ENCODE results near the gene ZNF669. TPM values are rescaled to one million over a fixed set of nuclear protein-coding genes. Genes with fewer than 3 reads are reported as not detected.

The ZNF669 gene
- polyA plus RNA-seq, 1 experiment: 2.1 TPM

DNA sequence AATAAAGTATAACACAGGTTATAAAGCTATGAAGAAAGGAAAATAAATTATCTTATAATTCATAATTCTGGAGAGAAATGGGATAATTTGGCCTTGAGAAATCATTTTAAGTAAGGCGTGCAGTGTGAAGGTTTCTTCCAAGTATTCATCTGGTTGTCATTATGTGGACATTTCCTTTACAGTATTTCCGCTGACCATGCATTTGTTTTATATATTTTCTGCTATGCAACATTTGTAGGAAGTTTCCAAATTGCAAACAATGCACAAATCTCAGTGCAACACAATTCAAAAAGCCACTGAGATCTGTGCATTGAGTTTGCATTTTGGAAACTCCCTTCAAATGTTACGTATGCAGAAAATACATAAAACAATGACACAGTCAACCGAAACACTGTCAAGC, 43.4 kb downstream of the ZNF669 start:
- DNase-seq (ENCODE audit: low read depth): no peak
- Histone ChIP-seq H3K4me3 (ENCODE audit: low read depth, low read length) (no peak overlapping the region), H3K36me3 (ENCODE audit: control insufficient read depth, insufficient read depth, low read length) (no peaks in the 10 kb centered on the region), H3K27me3 (ENCODE audit: control insufficient read depth, insufficient read depth, low read length) (no peaks in the 10 kb centered on the region)
- ChIA-PET CTCF (interaction anchor here (1.8 kb wide), 1 partner anchor 13 kb away, joined by 4 read pairs; no protein-coding TSS in a partner anchor), POLR2A (no interaction called here)
- TF ChIP-seq, protein P1, sequence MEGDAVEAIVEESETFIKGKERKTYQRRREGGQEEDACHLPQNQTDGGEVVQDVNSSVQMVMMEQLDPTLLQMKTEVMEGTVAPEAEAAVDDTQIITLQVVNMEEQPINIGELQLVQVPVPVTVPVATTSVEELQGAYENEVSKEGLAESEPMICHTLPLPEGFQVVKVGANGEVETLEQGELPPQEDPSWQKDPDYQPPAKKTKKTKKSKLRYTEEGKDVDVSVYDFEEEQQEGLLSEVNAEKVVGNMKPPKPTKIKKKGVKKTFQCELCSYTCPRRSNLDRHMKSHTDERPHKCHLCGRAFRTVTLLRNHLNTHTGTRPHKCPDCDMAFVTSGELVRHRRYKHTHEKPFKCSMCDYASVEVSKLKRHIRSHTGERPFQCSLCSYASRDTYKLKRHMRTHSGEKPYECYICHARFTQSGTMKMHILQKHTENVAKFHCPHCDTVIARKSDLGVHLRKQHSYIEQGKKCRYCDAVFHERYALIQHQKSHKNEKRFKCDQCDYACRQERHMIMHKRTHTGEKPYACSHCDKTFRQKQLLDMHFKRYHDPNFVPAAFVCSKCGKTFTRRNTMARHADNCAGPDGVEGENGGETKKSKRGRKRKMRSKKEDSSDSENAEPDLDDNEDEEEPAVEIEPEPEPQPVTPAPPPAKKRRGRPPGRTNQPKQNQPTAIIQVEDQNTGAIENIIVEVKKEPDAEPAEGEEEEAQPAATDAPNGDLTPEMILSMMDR (IDR thresholded peaks at IDR 0.05; ENCODE audit: insufficient read depth, low read depth, low read length): no peak

DNA sequence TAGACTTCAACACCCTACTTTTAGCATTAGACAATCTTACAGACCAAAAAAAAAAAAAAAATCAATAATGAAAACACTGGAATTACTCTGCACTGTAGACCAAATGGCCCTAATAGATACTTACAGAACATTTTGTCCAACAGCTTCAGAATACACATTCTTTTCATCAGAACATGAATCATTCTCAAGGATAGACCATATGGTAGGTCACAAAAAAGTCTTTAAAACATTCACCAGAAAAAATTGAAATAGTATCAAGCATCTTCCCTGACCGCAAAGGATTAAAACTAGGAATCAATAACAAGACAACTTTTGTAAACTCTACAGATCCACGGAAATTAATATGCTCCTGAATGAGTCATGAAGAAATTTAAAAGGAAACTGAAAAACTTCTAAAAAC, 48.1 kb downstream of the ZNF669 start:
- no peaks in the 10 kb centered on the region for H3K36me3 ChIP-seq (ENCODE audit: control insufficient read depth, insufficient read depth, low read length)
- no peak overlapping the region for H3K4me3 ChIP-seq (ENCODE audit: low read depth, low read length)
- H3K27me3 ChIP-seq (ENCODE audit: control insufficient read depth, insufficient read depth, low read length): no peaks in the 10 kb centered on the region
- ChIA-PET CTCF (no interaction called here), POLR2A (no interaction called here)
- TF ChIP-seq, protein P1 (IDR thresholded peaks at IDR 0.05; ENCODE audit: insufficient read depth, low read depth, low read length): no peak
- DNase-seq (ENCODE audit: low read depth): no peak

DNA sequence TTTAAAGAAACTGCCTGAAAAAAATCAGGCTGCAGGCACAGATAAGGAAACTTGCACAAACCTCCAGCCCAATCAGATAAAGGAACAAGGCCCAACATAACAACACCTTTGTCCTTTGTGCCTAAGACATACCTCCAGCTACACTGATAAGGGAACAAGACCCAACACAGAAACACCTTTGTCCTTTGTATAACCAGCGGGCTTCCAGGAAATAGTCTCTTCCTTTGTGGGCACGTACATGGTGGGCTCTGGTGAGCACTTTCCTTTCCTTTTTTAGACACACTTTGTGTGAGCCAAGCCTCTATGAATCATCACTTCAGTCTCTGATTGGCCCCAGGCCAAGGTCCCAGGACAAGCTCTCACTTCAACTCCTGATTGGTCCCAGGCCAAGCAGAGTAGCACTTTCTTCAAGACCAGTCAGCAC, 49.2 kb downstream of the ZNF669 start:
- Histone ChIP-seq H3K36me3 (ENCODE audit: control insufficient read depth, insufficient read depth, low read length) (no peaks in the 10 kb centered on the region), H3K4me3 (ENCODE audit: low read depth, low read length) (no peak overlapping the region), H3K27me3 (ENCODE audit: control insufficient read depth, insufficient read depth, low read length) (no peaks in the 10 kb centered on the region)
- TF ChIP-seq, protein P1 (IDR thresholded peaks at IDR 0.05; ENCODE audit: insufficient read depth, low read depth, low read length): no peak
- ChIA-PET CTCF (no interaction called here), POLR2A (no interaction called here)
- DNase-seq (ENCODE audit: low read depth): no peak

Other genes starting within 250 kb of the ZNF669 start
- 6.1 and 14.4 TPM in 2 replicates for gene AHCTF1, start 172.4 kb downstream of the ZNF669 start, polyA plus RNA-seq (2011; rRNA removed)
- gene ZNF695, start 96.3 kb downstream of the ZNF669 start, polyA plus RNA-seq (2011; rRNA removed): 0.76 and 1.0 TPM in 2 replicates
- gene ZNF670, start 25.5 kb downstream of the ZNF669 start, polyA plus RNA-seq (2011; rRNA removed): 0.66 and 1.6 TPM in 2 replicates
- 1.5 and 3.1 TPM in 2 replicates for gene ZNF124, start 67.7 kb upstream of the ZNF669 start, polyA plus RNA-seq (2011; rRNA removed)
- gene VN1R5, start 151.7 kb upstream of the ZNF669 start, polyA plus RNA-seq (2011; rRNA removed): not detected in 2 replicates
- 15.1 and 17.8 TPM in 2 replicates for gene ZNF496, start 227.5 kb upstream of the ZNF669 start, polyA plus RNA-seq (2011; rRNA removed)